ENCODE results near the gene NDUFA5. TPM values are rescaled to one million over a fixed set of nuclear protein-coding genes. Genes with fewer than 3 reads are reported as not detected.

Gene NDUFA5
- total and polyA plus RNA-seq, 2 experiments from 2014 or later = 55.2 to 207 TPM

DNA sequence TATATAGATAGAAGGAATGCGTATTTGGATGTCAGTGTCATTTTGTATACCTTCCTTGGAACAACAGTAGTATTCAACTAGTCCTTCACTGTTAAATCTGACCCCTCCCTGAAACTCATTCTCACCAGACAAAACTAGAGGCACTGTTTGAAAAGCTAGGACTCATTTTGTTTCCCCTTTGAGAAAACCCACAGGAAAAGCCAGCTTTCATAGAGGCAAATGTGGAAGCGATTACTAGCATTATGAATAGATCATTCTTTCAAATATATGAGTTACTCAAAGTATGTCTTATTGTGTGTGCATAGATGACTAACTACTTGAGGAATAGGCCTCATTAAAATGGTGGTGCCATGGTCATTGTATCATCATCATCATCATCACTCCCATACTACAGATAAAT is 42.1 kb upstream of the NDUFA5 start (continued):
- TF ChIP-seq, protein P1, sequence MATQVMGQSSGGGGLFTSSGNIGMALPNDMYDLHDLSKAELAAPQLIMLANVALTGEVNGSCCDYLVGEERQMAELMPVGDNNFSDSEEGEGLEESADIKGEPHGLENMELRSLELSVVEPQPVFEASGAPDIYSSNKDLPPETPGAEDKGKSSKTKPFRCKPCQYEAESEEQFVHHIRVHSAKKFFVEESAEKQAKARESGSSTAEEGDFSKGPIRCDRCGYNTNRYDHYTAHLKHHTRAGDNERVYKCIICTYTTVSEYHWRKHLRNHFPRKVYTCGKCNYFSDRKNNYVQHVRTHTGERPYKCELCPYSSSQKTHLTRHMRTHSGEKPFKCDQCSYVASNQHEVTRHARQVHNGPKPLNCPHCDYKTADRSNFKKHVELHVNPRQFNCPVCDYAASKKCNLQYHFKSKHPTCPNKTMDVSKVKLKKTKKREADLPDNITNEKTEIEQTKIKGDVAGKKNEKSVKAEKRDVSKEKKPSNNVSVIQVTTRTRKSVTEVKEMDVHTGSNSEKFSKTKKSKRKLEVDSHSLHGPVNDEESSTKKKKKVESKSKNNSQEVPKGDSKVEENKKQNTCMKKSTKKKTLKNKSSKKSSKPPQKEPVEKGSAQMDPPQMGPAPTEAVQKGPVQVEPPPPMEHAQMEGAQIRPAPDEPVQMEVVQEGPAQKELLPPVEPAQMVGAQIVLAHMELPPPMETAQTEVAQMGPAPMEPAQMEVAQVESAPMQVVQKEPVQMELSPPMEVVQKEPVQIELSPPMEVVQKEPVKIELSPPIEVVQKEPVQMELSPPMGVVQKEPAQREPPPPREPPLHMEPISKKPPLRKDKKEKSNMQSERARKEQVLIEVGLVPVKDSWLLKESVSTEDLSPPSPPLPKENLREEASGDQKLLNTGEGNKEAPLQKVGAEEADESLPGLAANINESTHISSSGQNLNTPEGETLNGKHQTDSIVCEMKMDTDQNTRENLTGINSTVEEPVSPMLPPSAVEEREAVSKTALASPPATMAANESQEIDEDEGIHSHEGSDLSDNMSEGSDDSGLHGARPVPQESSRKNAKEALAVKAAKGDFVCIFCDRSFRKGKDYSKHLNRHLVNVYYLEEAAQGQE (IDR thresholded peaks at IDR 0.05; ENCODE audit: unreplicated experiment) = no peak
- no peak for TF ChIP-seq ZNF331 (CRISPR knock-in tag; IDR thresholded peaks at IDR 0.05; ENCODE audit: low read depth)
- TF ChIP-seq STAT1 (IDR thresholded peaks at IDR 0.05; ENCODE audit: unreplicated experiment) = no peak
- TF ChIP-seq ZNF114 (CRISPR knock-in tag; IDR thresholded peaks at IDR 0.05) = no peak
- no peak for TF ChIP-seq EZH2 (IDR thresholded peaks at IDR 0.05; ENCODE audit: low read depth, unreplicated experiment)
- no peak for TF ChIP-seq CREB1 (CRISPR knock-in tag; IDR thresholded peaks at IDR 0.05; ENCODE audit: low read depth)
- TF ChIP-seq, protein P2, sequence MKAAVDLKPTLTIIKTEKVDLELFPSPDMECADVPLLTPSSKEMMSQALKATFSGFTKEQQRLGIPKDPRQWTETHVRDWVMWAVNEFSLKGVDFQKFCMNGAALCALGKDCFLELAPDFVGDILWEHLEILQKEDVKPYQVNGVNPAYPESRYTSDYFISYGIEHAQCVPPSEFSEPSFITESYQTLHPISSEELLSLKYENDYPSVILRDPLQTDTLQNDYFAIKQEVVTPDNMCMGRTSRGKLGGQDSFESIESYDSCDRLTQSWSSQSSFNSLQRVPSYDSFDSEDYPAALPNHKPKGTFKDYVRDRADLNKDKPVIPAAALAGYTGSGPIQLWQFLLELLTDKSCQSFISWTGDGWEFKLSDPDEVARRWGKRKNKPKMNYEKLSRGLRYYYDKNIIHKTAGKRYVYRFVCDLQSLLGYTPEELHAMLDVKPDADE (IDR thresholded peaks at IDR 0.05) = no peak
- TF ChIP-seq JUNB (IDR thresholded peaks at IDR 0.05; ENCODE audit: unreplicated experiment) = no peak

- TF ChIP-seq, protein P2 (IDR thresholded peaks at IDR 0.05) = no peak
- TF ChIP-seq JUNB (IDR thresholded peaks at IDR 0.05; ENCODE audit: unreplicated experiment) (no peak), EZH2 (IDR thresholded peaks at IDR 0.05; ENCODE audit: low read depth, unreplicated experiment) (no peak), ZNF462 (CRISPR knock-in tag; IDR thresholded peaks at IDR 0.05) (no peak), ZNF331 (CRISPR knock-in tag; IDR thresholded peaks at IDR 0.05; ENCODE audit: low read depth) (no peak), NANOG (IDR thresholded peaks at IDR 0.05; ENCODE audit: borderline replicate concordance) (no peak), ZNF114 (CRISPR knock-in tag; IDR thresholded peaks at IDR 0.05) (no peak)
- TF ChIP-seq, protein P3, sequence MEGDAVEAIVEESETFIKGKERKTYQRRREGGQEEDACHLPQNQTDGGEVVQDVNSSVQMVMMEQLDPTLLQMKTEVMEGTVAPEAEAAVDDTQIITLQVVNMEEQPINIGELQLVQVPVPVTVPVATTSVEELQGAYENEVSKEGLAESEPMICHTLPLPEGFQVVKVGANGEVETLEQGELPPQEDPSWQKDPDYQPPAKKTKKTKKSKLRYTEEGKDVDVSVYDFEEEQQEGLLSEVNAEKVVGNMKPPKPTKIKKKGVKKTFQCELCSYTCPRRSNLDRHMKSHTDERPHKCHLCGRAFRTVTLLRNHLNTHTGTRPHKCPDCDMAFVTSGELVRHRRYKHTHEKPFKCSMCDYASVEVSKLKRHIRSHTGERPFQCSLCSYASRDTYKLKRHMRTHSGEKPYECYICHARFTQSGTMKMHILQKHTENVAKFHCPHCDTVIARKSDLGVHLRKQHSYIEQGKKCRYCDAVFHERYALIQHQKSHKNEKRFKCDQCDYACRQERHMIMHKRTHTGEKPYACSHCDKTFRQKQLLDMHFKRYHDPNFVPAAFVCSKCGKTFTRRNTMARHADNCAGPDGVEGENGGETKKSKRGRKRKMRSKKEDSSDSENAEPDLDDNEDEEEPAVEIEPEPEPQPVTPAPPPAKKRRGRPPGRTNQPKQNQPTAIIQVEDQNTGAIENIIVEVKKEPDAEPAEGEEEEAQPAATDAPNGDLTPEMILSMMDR (conservative IDR thresholded peaks at IDR 0.05; ENCODE audit: low read depth in 2 of 2) = no peak
- Histone ChIP-seq H3K27ac (ENCODE audit: low read depth) (no peak overlapping the region), H3K79me2 (replicated peaks; ENCODE audit: insufficient read depth) (no peaks in the 10 kb centered on the region), H3K4me3 (no peak overlapping the region), H2AFZ (no peak overlapping the region), H3K4me1 (ENCODE audit: insufficient read depth) (peaks cover 4% of the 10 kb centered on the region), H3F3A (replicated peaks; ENCODE audit: low read depth) (no peaks in the 10 kb centered on the region), H3K9me2 (ENCODE audit: insufficient read depth) (no peaks in the 10 kb centered on the region), H3K36me3 (ENCODE audit: insufficient read depth) (no peaks in the 10 kb centered on the region), H3K27me3 (ENCODE audit: insufficient read depth) (no peaks in the 10 kb centered on the region), H4K20me1 (replicated peaks; ENCODE audit: insufficient read depth) (no peaks in the 10 kb centered on the region), H3K4me2 (no peak overlapping the region)
- ATAC-seq (no peak), DNase-seq (ENCODE audit: low spot score) (no peak)
- Mint-ChIP-seq H3K36me3 (ENCODE audit: low read depth) (no peaks in the 10 kb centered on the region), H3K27me3 (ENCODE audit: insufficient read depth, low read depth, poor library complexity) (peaks cover 2% of the 10 kb centered on the region), H3K4me3 (no peak overlapping the region), H3K27ac (no peak overlapping the region), H3K4me1 (peaks cover 21% of the 10 kb centered on the region), H3K9me3 (no peaks in the 10 kb centered on the region)
These were observed 41.0 kb upstream of the NDUFA5 start for GRCh38 chr7:123598657-123599056.
